ENCODE measurements around the gene CYTH4. TPM values are rescaled to one million over a fixed set of nuclear protein-coding genes. Genes with fewer than 3 reads are reported as not detected.

Gene CYTH4
- total and polyA plus RNA-seq, 2 of the 8 experiments (the other 6 are each of a cell fraction or from before 2014, with no cell fraction given) = 0.09 TPM; not detected in 1

DNA sequence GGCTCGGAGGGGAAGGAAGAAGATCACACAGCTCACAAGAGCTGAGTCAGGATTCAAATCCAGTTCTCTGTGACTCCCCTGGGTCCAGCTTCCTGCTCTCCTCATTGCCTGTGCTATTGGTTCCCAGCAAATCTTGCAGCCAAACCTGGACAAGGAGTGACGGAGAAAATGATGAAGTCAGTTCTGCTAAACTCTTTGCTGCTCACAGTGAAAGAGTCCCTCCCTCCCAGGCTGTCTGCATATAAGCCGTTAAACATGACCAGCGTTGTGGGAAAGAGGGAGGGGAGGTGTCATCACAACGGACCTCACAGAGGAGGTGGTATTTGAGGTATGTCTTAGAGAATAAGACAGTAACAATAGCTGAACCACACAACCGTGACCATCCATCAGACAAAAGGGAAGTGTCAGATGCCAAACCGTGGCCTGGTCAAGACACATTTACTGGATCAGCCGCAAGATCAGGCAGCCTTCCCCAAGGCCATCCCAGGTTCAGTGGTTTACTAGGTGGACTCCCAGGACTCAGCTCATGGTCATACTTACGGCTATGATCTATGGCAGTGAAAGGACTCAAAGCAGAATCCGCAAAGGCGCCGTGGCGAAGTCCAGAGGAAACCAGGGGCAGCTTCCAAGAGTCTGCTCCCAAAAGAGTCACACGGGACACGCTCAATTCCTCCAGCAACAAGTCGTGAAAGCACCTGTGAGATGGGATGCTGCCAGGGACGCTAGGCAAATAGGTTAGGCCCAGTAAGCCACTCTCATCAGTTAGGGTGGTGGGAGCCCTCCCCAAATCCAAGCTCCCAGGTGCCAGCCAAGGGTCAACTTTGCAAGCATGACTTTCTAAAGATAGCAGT is 2.8 kb upstream of the CYTH4 start:
- Histone ChIP-seq H2BK5ac (ENCODE audit: low read depth, low read length) (no peak overlapping the region; the same call in 1 of the 2 replicates), H3K36me3 (ENCODE audit: control insufficient read depth in 2 of 4, insufficient read depth in 4 of 4, low read length in 3 of 4) (no peaks in the 10 kb centered on the region), H3K23me2 (ENCODE audit: low read depth, low read length) (no peaks in the 10 kb centered on the region), H4K20me1 (replicated peaks in 1 of 2; ENCODE audit: control insufficient read depth in 1 of 2, insufficient read depth in 2 of 2, low read length in 2 of 2) (no peaks in the 10 kb centered on the region), H4K5ac (ENCODE audit: insufficient read length, low read depth, low read length) (no peak overlapping the region), H2BK15ac (ENCODE audit: low read length) (no peak overlapping the region), H4K8ac (ENCODE audit: extremely low read depth, insufficient read depth, low read length) (no peak overlapping the region), H3K14ac (ENCODE audit: insufficient read length) (no peak overlapping the region), H2BK20ac (ENCODE audit: low read length) (no peak overlapping the region), H3K23ac (ENCODE audit: insufficient read length) (no peak overlapping the region), H4K91ac (replicated peaks; ENCODE audit: insufficient read length, low read length) (peak overlapping the region; percentile 26), H3K79me1 (ENCODE audit: low read depth, low read length) (no peaks in the 10 kb centered on the region), H2BK12ac (ENCODE audit: low read depth, low read length) (0 out of 2 replicates have a peak overlapping the region, but pooled peaks have one; percentile 30), H3K4me2 (ENCODE audit: insufficient read depth in 1 of 2, low read depth in 2 of 2, low read length in 2 of 2) (no peak overlapping the region), H3K9me3 (ENCODE audit: insufficient read depth in 2 of 2, low read depth in 1 of 2, low read length in 1 of 2) (no peaks in the 10 kb centered on the region), H3K27me3 (replicated peaks in 1 of 4; ENCODE audit: control insufficient read depth in 3 of 4, extremely low read depth in 1 of 4, insufficient read depth in 3 of 4, low read length in 3 of 4) (no peaks in the 10 kb centered on the region; a peak in 1 of 7 replicates), H3K27ac (ENCODE audit: low read depth, low read length) (no peak overlapping the region), H2BK120ac (replicated peaks; ENCODE audit: low read depth, low read length) (no peak overlapping the region), H3K4me3 (ENCODE audit: extremely low read depth in 1 of 4, insufficient read depth in 2 of 4, low read depth in 3 of 4, low read length in 4 of 4) (no peak overlapping the region), H3K79me2 (ENCODE audit: control insufficient read depth in 1 of 2, insufficient read depth in 2 of 2, low read length in 2 of 2) (no peaks in the 10 kb centered on the region), H2AFZ (ENCODE audit: low read length) (no peak overlapping the region; the same call in 1 of the 2 replicates), H3K4ac (replicated peaks; ENCODE audit: insufficient read length, low read depth, low read length) (no peak overlapping the region), H2AK5ac (ENCODE audit: low read depth, low read length) (no peak overlapping the region), H3K9ac (replicated peaks in 1 of 4; ENCODE audit: extremely low read depth in 1 of 4, low read depth in 3 of 4, low read length in 3 of 4) (no peak overlapping the region), H3K18ac (ENCODE audit: extremely low read depth, low read length) (no peak overlapping the region; the same call in 1 of the 2 replicates), H3K4me1 (replicated peaks in 1 of 4; ENCODE audit: control insufficient read depth in 3 of 4, insufficient read depth in 4 of 4, low read length in 3 of 4) (peaks cover 0 to 11% (median 4%) of the 10 kb centered on the region in 4 experiments; a peak in 4 of 7 replicates), H3K56ac (replicated peaks; ENCODE audit: insufficient read length, low read depth, low read length) (no peak overlapping the region)
- ChIA-PET CTCF (ENCODE audit: partially characterized antibody) (interaction anchor here (0.6 to 3.5 kb wide), 5 partner anchors 12 to 1140 kb away, joined by 3 to 25 read pairs (median 4); no protein-coding TSS in a partner anchor), POLR2A (ENCODE audit: partially characterized antibody) (no interaction called here)
- no peak for DNase-seq (ENCODE audit: low read depth in 1 of 2, low spot score in 2 of 2)
- WGBS, 2 experiments (ENCODE audit: extremely low coverage in 1 of 2, insufficient coverage in 1 of 2, insufficient read length in 1 of 2, insufficient replicate concordance in 2 of 2, low coverage in 1 of 2, low lambda C conversion rate in 2 of 2, missing lambda C conversion rate in 1 of 2) = 84% methylated on average over 17 of the region's 17 CpGs; no CpG with 5 or more reads in 1 of the 2 experiments
- FAIRE-seq = no peak
- TF ChIP-seq KDM1A (IDR thresholded peaks at IDR 0.05; ENCODE audit: borderline replicate concordance, low read length) (no peak), RNF2 (IDR thresholded peaks at IDR 0.05; ENCODE audit: borderline replicate concordance, low read depth, low read length, missing control alignments, poor library complexity, severe bottlenecking) (no peak), POU5F1 (IDR thresholded peaks at IDR 0.05; ENCODE audit: low read depth, low read length) (no peak), KDM5A (IDR thresholded peaks at IDR 0.05; ENCODE audit: low read length) (no peak), ZNF274 (IDR thresholded peaks at IDR 0.05; ENCODE audit: borderline replicate concordance, extremely low read depth, low read length) (no peak), HDAC2 (IDR thresholded peaks at IDR 0.05; ENCODE audit: borderline replicate concordance in 1 of 2, low read depth in 2 of 2, low read length in 2 of 2) (no peak)

Data from H1 (cell line).